WTC11 (cell line): Measurements from ENCODE around the gene TNNI2. TPM values are rescaled to one million over a fixed set of nuclear protein-coding genes. Genes with fewer than 3 reads are reported as not detected.

ENCODE experiments used
- ATAC-seq: fragments of 200-7000 bp; cut with Tn5 transposase; 2 replicates; pipeline ENCODE4 v1.10.0; 2021; ENCODE audit warnings: mild to moderate bottlenecking, moderate library complexity
- CTCF ChIA-PET: fragments of 300-600 bp; sonication (Branson Sonifier 250); formaldehyde crosslinking; loops from one replicate; lab custom pipeline; 2021; ENCODE audit warnings: antibody characterized with exemption; lab: Charles Lee
- POLR2A ChIA-PET: fragments of 350-600 bp; sonication (Branson Sonifier 250); formaldehyde crosslinking; loops from one replicate; lab custom pipeline; 2021; ENCODE audit warnings: antibody characterized with exemption; lab: Charles Lee
- DNase-seq: peaks from one replicate; pipeline ENCODE4 v3.0.0; 2021; ENCODE audit warnings: low spot score
- H3K27ac Mint-ChIP-seq: 2 replicates; pipeline ENCODE4 v1.8.0; 2021; ENCODE audit warnings: mixed read lengths
- H3K27me3 Mint-ChIP-seq: 2 replicates; pipeline ENCODE4 v1.8.0; 2021; ENCODE audit warnings: low read depth, mild to moderate bottlenecking, moderate library complexity, mixed read lengths
- H3K36me3 Mint-ChIP-seq: 2 replicates; pipeline ENCODE4 v1.8.0; 2021; ENCODE audit warnings: mixed read lengths
- H3K4me1 Mint-ChIP-seq: 2 replicates; pipeline ENCODE4 v1.8.0; 2022; ENCODE audit warnings: mixed read lengths
- H3K4me3 Mint-ChIP-seq: 2 replicates; pipeline ENCODE4 v1.8.0; 2021; ENCODE audit warnings: mild to moderate bottlenecking, moderate library complexity, mixed read lengths
- H3K9me3 Mint-ChIP-seq: 2 replicates; pipeline ENCODE4 v1.8.0; 2021; ENCODE audit warnings: mixed read lengths
- CREB1 ChIP-seq: sonication (generic); formaldehyde crosslinking; IDR thresholded peaks from 2 replicates; pipeline ENCODE4 v1.8.0; 2023; ENCODE audit warnings: mild to moderate bottlenecking, missing genetic modification reagents
- CREM ChIP-seq: sonication (generic); formaldehyde crosslinking; IDR thresholded peaks from 2 replicates; pipeline ENCODE4 v1.8.1; 2022; ENCODE audit warnings: mild to moderate bottlenecking, missing genetic modification reagents, moderate library complexity
- ERG ChIP-seq: fragments of 250-450 bp; sonication (Bioruptor Pico); IDR thresholded peaks from 2 replicates; pipeline ENCODE4 v1.8.0; 2021; ENCODE audit warnings: mild to moderate bottlenecking
- GABPB1 ChIP-seq: sonication (generic); formaldehyde crosslinking; IDR thresholded peaks from 2 replicates; pipeline ENCODE4 v1.8.1; 2023; ENCODE audit warnings: mild to moderate bottlenecking, missing genetic modification reagents
- KAT7 ChIP-seq: sonication (generic); formaldehyde crosslinking; IDR thresholded peaks from 2 replicates; pipeline ENCODE4 v1.8.1; 2023; ENCODE audit warnings: missing genetic modification reagents, mild to moderate bottlenecking, borderline replicate concordance
- ZBTB21 ChIP-seq: sonication (generic); formaldehyde crosslinking; IDR thresholded peaks from 2 replicates; pipeline ENCODE4 v1.8.1; 2023; ENCODE audit warnings: mild to moderate bottlenecking, missing genetic modification reagents, borderline replicate concordance
- ZNF219 ChIP-seq: sonication (generic); formaldehyde crosslinking; IDR thresholded peaks from 2 replicates; pipeline ENCODE4 v1.8.0; 2023; ENCODE audit warnings: missing genetic modification reagents, mild to moderate bottlenecking, borderline replicate concordance
- ZNF317 ChIP-seq: sonication (generic); formaldehyde crosslinking; IDR thresholded peaks from 2 replicates; pipeline ENCODE4 v1.8.1; 2023; ENCODE audit warnings: low read depth, mild to moderate bottlenecking, moderate library complexity, missing genetic modification reagents, borderline replicate concordance
- ZNF396 ChIP-seq: fragments of 250-450 bp; sonication (Bioruptor Pico); IDR thresholded peaks from 2 replicates; pipeline ENCODE4 v1.8.0; 2021; ENCODE audit warnings: mild to moderate bottlenecking, moderate library complexity, borderline replicate concordance
- total RNA-seq: library from RNA; stranded (reverse); gene quantifications from 3 replicates; pipeline ENCODE4 v1.2.3, GENCODE V29; 2021
- TF ChIP-seq, protein P1 (sequence below): sonication (generic); formaldehyde crosslinking; IDR thresholded peaks from 2 replicates; pipeline ENCODE4 v1.8.1; 2023; ENCODE audit warnings: mild to moderate bottlenecking, missing genetic modification reagents, moderate library complexity
- TF ChIP-seq, protein P2 (sequence below): fragments of 250-450 bp; sonication (Bioruptor Pico); IDR thresholded peaks from 2 replicates; pipeline ENCODE4 v1.9.0; 2021; ENCODE audit warnings: mild to moderate bottlenecking, borderline replicate concordance
- TF ChIP-seq, protein P3 (sequence below): sonication (generic); formaldehyde crosslinking; IDR thresholded peaks from 2 replicates; pipeline ENCODE4 v1.8.1; 2022; ENCODE audit warnings: mild to moderate bottlenecking, moderate library complexity, missing genetic modification reagents
- TF ChIP-seq, protein P4 (sequence below): fragments of 250-450 bp; sonication (Bioruptor Pico); IDR thresholded peaks from 2 replicates; pipeline ENCODE4 v2.1.2; 2022; ENCODE audit warnings: mild to moderate bottlenecking, moderate library complexity

The TNNI2 gene
- total RNA-seq, 1 experiment from 2014 or later = not detected

DNA sequence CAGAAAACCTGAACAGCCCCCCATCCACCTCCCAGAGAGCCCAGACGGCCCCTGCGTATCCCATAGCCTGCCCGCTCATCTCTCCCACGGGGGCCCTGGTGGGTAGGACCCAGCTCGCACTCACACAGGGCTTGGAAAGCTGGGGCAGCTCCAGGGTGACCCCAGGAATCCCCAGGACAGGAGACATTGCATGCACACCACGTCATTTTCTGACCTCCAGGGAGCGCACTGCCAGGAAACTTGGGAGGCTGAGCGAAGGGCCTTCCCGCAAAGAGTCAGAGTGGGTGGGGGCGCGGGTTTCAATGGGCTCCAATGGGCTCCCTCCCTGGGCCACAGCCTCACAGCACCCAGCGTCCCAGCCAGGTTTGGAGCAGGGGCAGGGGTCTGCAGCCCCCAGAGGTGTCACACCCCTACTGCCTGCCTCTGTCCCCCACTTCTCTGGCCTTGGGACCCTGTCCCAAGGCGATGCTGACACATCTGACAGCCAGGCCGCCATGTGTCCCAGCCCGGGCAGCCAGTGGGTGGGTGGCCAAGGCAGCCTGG, 12.2 kb upstream of the TNNI2 start:
- no peak overlapping the region for H3K27ac Mint-ChIP-seq
- DNase-seq (peak; percentile 58), ATAC-seq (peak; percentile 25; the same call in 1 of the 2 replicates)
- no peaks in the 10 kb centered on the region for H3K36me3 Mint-ChIP-seq
- peaks cover 4% of the 10 kb centered on the region; the same call in 1 of the 2 replicates for H3K9me3 Mint-ChIP-seq
- TF ChIP-seq, protein P1, sequence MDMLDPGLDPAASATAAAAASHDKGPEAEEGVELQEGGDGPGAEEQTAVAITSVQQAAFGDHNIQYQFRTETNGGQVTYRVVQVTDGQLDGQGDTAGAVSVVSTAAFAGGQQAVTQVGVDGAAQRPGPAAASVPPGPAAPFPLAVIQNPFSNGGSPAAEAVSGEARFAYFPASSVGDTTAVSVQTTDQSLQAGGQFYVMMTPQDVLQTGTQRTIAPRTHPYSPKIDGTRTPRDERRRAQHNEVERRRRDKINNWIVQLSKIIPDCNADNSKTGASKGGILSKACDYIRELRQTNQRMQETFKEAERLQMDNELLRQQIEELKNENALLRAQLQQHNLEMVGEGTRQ (CRISPR knock-in tag) = no peak
- 0 out of 2 replicates have a peak, but pooled peaks have one; percentile 8 for TF ChIP-seq GABPB1
- no peaks in the 10 kb centered on the region; the same call in none of the 2 replicates for H3K27me3 Mint-ChIP-seq
- ChIA-PET CTCF (interaction anchor here (0.8 to 5.6 kb wide), 8 partner anchors 14 to 330 kb away, joined by 3 to 93 read pairs (median 12); no protein-coding TSS in a partner anchor), POLR2A (no interaction called here)
- no peak overlapping the region for H3K4me3 Mint-ChIP-seq
- H3K4me1 Mint-ChIP-seq = peaks cover 2% of the 10 kb centered on the region; the same call in 1 of the 2 replicates

DNA sequence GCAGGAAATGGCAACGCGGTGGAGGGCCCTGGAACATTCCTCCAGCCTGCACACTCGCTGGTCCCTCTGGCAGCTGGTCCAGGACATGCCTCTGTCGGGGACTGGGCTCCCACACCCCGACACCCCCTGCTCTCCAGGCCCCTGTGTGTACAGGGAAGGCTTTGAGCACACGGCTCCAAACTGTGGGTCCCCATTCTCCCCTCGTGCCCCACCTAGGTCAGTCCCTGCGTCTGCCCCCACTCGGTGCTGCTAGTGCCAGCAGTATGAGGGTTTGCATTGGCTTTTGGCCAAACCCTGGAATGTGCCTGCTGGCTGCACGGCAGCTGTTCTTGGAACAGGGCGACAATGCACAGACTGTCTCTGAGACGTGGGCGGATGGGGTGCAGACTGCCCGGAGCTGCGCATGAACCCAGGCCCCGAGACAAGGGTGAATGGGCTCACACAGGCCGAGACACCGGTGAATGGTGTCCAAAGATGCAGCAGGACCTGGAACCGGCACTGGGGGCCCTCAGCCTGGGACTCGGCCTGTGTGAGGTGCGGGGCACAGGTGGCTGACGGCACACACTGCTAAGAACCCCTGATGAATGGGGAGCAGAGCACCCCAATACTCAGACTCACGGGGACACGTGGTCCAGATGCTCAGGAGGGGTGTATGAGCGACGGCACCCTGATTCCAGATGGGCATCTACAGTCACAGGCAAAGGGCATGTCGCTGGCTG, 11.5 kb upstream of the TNNI2 start:
- POLR2A ChIA-PET = no interaction called here

DNA sequence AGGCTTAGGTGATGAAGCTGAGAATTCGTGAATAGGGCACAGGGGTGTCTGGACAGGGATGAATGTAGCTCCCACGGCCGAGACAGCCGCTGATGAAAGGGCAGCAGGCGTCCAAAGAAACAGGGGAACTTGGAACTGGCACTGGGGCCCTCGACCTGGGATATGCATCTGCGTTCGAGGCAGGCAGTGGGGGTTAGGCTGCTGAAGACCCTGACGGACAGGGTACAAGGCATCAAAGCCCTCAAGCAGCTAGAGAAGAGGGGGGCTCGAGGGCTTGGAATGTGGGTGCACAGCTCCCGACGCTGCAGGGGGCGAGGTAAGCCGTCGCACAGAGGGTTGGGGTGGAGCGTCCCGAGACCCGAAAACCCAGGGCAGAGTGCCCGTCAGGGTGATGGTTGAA, 10.8 kb upstream of the TNNI2 start:
- DNase-seq (no peak), ATAC-seq (no peak)
- TF ChIP-seq, protein P2, sequence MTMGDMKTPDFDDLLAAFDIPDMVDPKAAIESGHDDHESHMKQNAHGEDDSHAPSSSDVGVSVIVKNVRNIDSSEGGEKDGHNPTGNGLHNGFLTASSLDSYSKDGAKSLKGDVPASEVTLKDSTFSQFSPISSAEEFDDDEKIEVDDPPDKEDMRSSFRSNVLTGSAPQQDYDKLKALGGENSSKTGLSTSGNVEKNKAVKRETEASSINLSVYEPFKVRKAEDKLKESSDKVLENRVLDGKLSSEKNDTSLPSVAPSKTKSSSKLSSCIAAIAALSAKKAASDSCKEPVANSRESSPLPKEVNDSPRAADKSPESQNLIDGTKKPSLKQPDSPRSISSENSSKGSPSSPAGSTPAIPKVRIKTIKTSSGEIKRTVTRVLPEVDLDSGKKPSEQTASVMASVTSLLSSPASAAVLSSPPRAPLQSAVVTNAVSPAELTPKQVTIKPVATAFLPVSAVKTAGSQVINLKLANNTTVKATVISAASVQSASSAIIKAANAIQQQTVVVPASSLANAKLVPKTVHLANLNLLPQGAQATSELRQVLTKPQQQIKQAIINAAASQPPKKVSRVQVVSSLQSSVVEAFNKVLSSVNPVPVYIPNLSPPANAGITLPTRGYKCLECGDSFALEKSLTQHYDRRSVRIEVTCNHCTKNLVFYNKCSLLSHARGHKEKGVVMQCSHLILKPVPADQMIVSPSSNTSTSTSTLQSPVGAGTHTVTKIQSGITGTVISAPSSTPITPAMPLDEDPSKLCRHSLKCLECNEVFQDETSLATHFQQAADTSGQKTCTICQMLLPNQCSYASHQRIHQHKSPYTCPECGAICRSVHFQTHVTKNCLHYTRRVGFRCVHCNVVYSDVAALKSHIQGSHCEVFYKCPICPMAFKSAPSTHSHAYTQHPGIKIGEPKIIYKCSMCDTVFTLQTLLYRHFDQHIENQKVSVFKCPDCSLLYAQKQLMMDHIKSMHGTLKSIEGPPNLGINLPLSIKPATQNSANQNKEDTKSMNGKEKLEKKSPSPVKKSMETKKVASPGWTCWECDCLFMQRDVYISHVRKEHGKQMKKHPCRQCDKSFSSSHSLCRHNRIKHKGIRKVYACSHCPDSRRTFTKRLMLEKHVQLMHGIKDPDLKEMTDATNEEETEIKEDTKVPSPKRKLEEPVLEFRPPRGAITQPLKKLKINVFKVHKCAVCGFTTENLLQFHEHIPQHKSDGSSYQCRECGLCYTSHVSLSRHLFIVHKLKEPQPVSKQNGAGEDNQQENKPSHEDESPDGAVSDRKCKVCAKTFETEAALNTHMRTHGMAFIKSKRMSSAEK (CRISPR knock-in tag) = no peak
- no peak for TF ChIP-seq ZNF219 (CRISPR knock-in tag)
- Mint-ChIP-seq H3K27ac (no peak overlapping the region), H3K9me3 (no peaks in the 10 kb centered on the region), H3K4me1 (peaks cover 4% of the 10 kb centered on the region; the same call in 1 of the 2 replicates), H3K36me3 (no peaks in the 10 kb centered on the region), H3K27me3 (no peaks in the 10 kb centered on the region; the same call in 1 of the 2 replicates), H3K4me3 (no peak overlapping the region)
- ChIA-PET CTCF (interaction anchor here (1.7 to 5.6 kb wide), 3 partner anchors 55 to 175 kb away, joined by 5 to 93 read pairs (median 24); no protein-coding TSS in a partner anchor), POLR2A (no interaction called here)

More for the DNA sequence above, 11.5 kb upstream of the TNNI2 start:
- Mint-ChIP-seq H3K4me1 (peaks cover 4% of the 10 kb centered on the region; the same call in 1 of the 2 replicates), H3K36me3 (no peaks in the 10 kb centered on the region), H3K27me3 (no peaks in the 10 kb centered on the region; the same call in 1 of the 2 replicates), H3K4me3 (no peak overlapping the region), H3K27ac (no peak overlapping the region), H3K9me3 (no peaks in the 10 kb centered on the region)
- ATAC-seq = no peak
- TF ChIP-seq KAT7 (CRISPR knock-in tag) = no peak
- TF ChIP-seq, protein P3, sequence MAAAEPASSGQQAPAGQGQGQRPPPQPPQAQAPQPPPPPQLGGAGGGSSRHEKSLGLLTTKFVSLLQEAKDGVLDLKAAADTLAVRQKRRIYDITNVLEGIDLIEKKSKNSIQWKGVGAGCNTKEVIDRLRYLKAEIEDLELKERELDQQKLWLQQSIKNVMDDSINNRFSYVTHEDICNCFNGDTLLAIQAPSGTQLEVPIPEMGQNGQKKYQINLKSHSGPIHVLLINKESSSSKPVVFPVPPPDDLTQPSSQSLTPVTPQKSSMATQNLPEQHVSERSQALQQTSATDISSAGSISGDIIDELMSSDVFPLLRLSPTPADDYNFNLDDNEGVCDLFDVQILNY (CRISPR knock-in tag) = no peak
- TF ChIP-seq CREM (CRISPR knock-in tag) = no peak
- TF ChIP-seq ZBTB21 (CRISPR knock-in tag) = no peak
- TF ChIP-seq ZNF317 (CRISPR knock-in tag) = no peak
- TF ChIP-seq, protein P4, sequence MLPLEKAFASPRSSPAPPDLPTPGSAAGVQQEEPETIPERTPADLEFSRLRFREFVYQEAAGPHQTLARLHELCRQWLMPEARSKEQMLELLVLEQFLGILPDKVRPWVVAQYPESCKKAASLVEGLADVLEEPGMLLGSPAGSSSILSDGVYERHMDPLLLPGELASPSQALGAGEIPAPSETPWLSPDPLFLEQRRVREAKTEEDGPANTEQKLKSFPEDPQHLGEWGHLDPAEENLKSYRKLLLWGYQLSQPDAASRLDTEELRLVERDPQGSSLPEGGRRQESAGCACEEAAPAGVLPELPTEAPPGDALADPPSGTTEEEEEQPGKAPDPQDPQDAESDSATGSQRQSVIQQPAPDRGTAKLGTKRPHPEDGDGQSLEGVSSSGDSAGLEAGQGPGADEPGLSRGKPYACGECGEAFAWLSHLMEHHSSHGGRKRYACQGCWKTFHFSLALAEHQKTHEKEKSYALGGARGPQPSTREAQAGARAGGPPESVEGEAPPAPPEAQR (CRISPR knock-in tag) = no peak
- TF ChIP-seq ERG = no peak
- no peak for TF ChIP-seq CREB1 (CRISPR knock-in tag)
- no peak for TF ChIP-seq ZNF396
- CTCF ChIA-PET = interaction anchor here (0.8 to 5.6 kb wide), 6 partner anchors 13 to 329 kb away, joined by 3 to 93 read pairs (median 6); no protein-coding TSS in a partner anchor
- DNase-seq = no peak
